Activated naive CD8-positive, alpha-beta T cell (primary cell): Measurements from ENCODE around the gene OR51E2.

Experiments
- H3K27ac Mint-ChIP-seq: one replicate; pipeline ENCODE4 v1.8.0; 2021; ENCODE audit warnings: mixed read lengths
- H3K27me3 Mint-ChIP-seq: one replicate; pipeline ENCODE4 v1.8.0; 2021; ENCODE audit warnings: mixed read lengths
- H3K36me3 Mint-ChIP-seq: one replicate; pipeline ENCODE4 v1.8.0; 2021; ENCODE audit warnings: mixed read lengths
- H3K4me1 Mint-ChIP-seq: one replicate; pipeline ENCODE4 v1.8.0; 2021; ENCODE audit warnings: low read depth, mixed read lengths
- H3K4me3 Mint-ChIP-seq: one replicate; pipeline ENCODE4 v1.8.0; 2021; ENCODE audit warnings: mild to moderate bottlenecking, mixed read lengths
- H3K9me3 Mint-ChIP-seq: one replicate; pipeline ENCODE4 v1.8.0; 2021; ENCODE audit warnings: low read depth, mixed read lengths

Gene OR51E2

GRCh38 chr11:4643076-4643475 is 54.6 kb downstream of the OR51E2 start:
- no peaks in the 10 kb centered on the region for H3K9me3 Mint-ChIP-seq
- H3K4me1 Mint-ChIP-seq, result no peaks in the 10 kb centered on the region
- no peak overlapping the region for H3K27ac Mint-ChIP-seq
- peaks cover 10% of the 10 kb centered on the region for H3K27me3 Mint-ChIP-seq
- no peak overlapping the region for H3K4me3 Mint-ChIP-seq
- H3K36me3 Mint-ChIP-seq, result no peaks in the 10 kb centered on the region

GRCh38 chr11:4642043-4642442 is 55.6 kb downstream of the OR51E2 start:
- H3K27me3 Mint-ChIP-seq, result peaks cover 10% of the 10 kb centered on the region
- H3K27ac Mint-ChIP-seq, result no peak overlapping the region
- no peaks in the 10 kb centered on the region for H3K4me1 Mint-ChIP-seq
- H3K4me3 Mint-ChIP-seq, result no peak overlapping the region
- no peaks in the 10 kb centered on the region for H3K36me3 Mint-ChIP-seq
- no peaks in the 10 kb centered on the region for H3K9me3 Mint-ChIP-seq

GRCh38 chr11:4641501-4641900 is 56.2 kb downstream of the OR51E2 start:
- Mint-ChIP-seq H3K4me3 (no peak overlapping the region), H3K9me3 (no peaks in the 10 kb centered on the region), H3K36me3 (no peaks in the 10 kb centered on the region)

GRCh38 chr11:4639931-4640330 is 57.7 kb downstream of the OR51E2 start:
- peaks cover 8% of the 10 kb centered on the region for H3K27me3 Mint-ChIP-seq
- no peaks in the 10 kb centered on the region for H3K4me1 Mint-ChIP-seq
- H3K4me3 Mint-ChIP-seq, result no peak overlapping the region
- H3K9me3 Mint-ChIP-seq, result no peaks in the 10 kb centered on the region
- no peak overlapping the region for H3K27ac Mint-ChIP-seq
- no peaks in the 10 kb centered on the region for H3K36me3 Mint-ChIP-seq

More at GRCh38 chr11:4641501-4641900, 56.2 kb downstream of the OR51E2 start:
- H3K27ac Mint-ChIP-seq, result no peak overlapping the region
- H3K4me1 Mint-ChIP-seq, result no peaks in the 10 kb centered on the region
- H3K27me3 Mint-ChIP-seq, result peaks cover 10% of the 10 kb centered on the region

- no peak overlapping the region for H3K4me3 Mint-ChIP-seq
- peaks cover 9% of the 10 kb centered on the region for H3K27me3 Mint-ChIP-seq
- H3K9me3 Mint-ChIP-seq, result no peaks in the 10 kb centered on the region
- H3K36me3 Mint-ChIP-seq, result no peaks in the 10 kb centered on the region
- no peak overlapping the region for H3K27ac Mint-ChIP-seq
- no peaks in the 10 kb centered on the region for H3K4me1 Mint-ChIP-seq
Measured at GRCh38 chr11:4637662-4638047, 60.0 kb downstream of the OR51E2 start.

GRCh38 chr11:4636962-4637661 is 60.5 kb downstream of the OR51E2 start, which contains the start of gene OR51D1:
Gene OR51D1 (plus strand): TSS chr11:4637477. CDS start chr11:4639791, 2,314 bp downstream.
- no peaks in the 10 kb centered on the region for H3K4me1 Mint-ChIP-seq

GRCh38 chr11:4636136-4636535 is 61.5 kb downstream of the OR51E2 start:
- Mint-ChIP-seq H3K4me3 (no peak overlapping the region), H3K36me3 (peaks cover under 1% of the 10 kb centered on the region), H3K27ac (no peak overlapping the region), H3K9me3 (no peaks in the 10 kb centered on the region), H3K4me1 (no peaks in the 10 kb centered on the region), H3K27me3 (peaks cover 7% of the 10 kb centered on the region)

More at GRCh38 chr11:4636962-4637661, 60.5 kb downstream of the OR51E2 start, which contains the start of gene OR51D1:
- Mint-ChIP-seq H3K27me3 (peaks cover 9% of the 10 kb centered on the region), H3K4me3 (no peak within 1 kb of the TSS), H3K27ac (no peak within 1 kb of the TSS), H3K9me3 (no peaks in the 10 kb centered on the region), H3K36me3 (no peaks in the 10 kb centered on the region)
